Measurements from ENCODE around the gene KLC1.

DNA sequence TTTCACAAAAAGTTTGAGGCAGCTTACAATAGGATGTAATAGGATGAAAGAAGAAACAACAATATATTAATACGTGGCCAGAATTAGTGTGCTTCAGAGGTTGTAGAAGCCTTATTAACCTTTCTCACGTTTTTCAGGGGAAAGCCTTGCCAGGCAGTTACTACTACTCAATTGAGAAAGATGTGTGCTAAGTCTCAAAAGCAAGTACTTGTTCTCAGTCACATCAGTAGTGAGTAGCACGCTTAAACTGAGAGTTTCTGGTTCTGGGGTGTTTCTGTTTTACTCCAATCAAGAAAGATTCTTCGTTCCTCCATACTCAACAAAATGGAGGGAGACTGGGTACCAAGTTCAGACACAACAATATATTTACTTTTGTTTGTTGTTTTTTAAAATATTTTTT is 38.7 kb downstream of the KLC1 start:
- TF ChIP-seq, protein P1, sequence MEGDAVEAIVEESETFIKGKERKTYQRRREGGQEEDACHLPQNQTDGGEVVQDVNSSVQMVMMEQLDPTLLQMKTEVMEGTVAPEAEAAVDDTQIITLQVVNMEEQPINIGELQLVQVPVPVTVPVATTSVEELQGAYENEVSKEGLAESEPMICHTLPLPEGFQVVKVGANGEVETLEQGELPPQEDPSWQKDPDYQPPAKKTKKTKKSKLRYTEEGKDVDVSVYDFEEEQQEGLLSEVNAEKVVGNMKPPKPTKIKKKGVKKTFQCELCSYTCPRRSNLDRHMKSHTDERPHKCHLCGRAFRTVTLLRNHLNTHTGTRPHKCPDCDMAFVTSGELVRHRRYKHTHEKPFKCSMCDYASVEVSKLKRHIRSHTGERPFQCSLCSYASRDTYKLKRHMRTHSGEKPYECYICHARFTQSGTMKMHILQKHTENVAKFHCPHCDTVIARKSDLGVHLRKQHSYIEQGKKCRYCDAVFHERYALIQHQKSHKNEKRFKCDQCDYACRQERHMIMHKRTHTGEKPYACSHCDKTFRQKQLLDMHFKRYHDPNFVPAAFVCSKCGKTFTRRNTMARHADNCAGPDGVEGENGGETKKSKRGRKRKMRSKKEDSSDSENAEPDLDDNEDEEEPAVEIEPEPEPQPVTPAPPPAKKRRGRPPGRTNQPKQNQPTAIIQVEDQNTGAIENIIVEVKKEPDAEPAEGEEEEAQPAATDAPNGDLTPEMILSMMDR (IDR thresholded peaks at IDR 0.05): no peak
- no peak for TF ChIP-seq POLR2A (IDR thresholded peaks at IDR 0.05)
